Transverse colon (tissue), 4 donors: Measurements from ENCODE around the gene MYB. TPM values are rescaled to one million over a fixed set of nuclear protein-coding genes. Genes with fewer than 3 reads are reported as not detected.

Experiments used
- DNase-seq: peaks from one replicate; pipeline ENCODE4 v3.0.0-alpha.2; 2019
- H3K27ac ChIP-seq, 4 donors: fragments of 200-600 bp; sonication (generic); 2 replicates each; pipeline ENCODE4 v1.5.1; 2016 to 2018; ENCODE audit warnings: inconsistent platforms in 4 of 4
- H3K27me3 ChIP-seq: fragments of 200-600 bp; sonication (generic); 2 replicates; pipeline ENCODE4 v1.5.1; 2017; ENCODE audit warnings: inconsistent platforms
- H3K36me3 ChIP-seq, 4 donors: fragments of 200-600 bp; sonication (generic); 2 replicates each; pipeline ENCODE4 v1.5.1; 2017 to 2019; ENCODE audit warnings: inconsistent platforms in 4 of 4
- H3K4me1 ChIP-seq, 4 donors: fragments of 200-600 bp; sonication (generic); 2 replicates each; pipeline ENCODE4 v1.5.1; 2017 to 2020; ENCODE audit warnings: inconsistent platforms in 4 of 4
- H3K4me3 ChIP-seq, 4 donors: fragments of 200-600 bp; sonication (generic); 1 replicate in 1 of 4; 2 replicates in 3 of 4; pipeline versions ENCODE4 v1.5.1 to v1.6.1; 2017 to 2019; ENCODE audit warnings: inconsistent platforms in 4 of 4
- H3K9me3 ChIP-seq, 2 donors: fragments of 200-600 bp; sonication (generic); 2 replicates each; pipeline ENCODE4 v1.5.1; 2017 to 2019; ENCODE audit warnings: inconsistent platforms in 2 of 2
- EP300 ChIP-seq: sonication (generic); formaldehyde crosslinking; IDR thresholded peaks from one replicate; pipeline ENCODE4 v1.6.1; 2017; ENCODE audit warnings: antibody characterized with exemption, low read depth
- POLR2A ChIP-seq: fragments of 450-650 bp; IDR thresholded peaks from one replicate; pipeline ENCODE4 v1.6.1; 2016; ENCODE audit warnings: antibody characterized with exemption, mild to moderate bottlenecking, moderate library complexity
- POLR2AphosphoS5 ChIP-seq, 3 donors: sonication (generic); formaldehyde crosslinking; IDR thresholded peaks; one replicate each; pipeline ENCODE4 v1.6.1; 2016; ENCODE audit warnings: antibody characterized with exemption in 3 of 3
- WGBS, 2 donors: methylation state at CpG; one replicate each; pipeline ENCODE4 v1.1.5; 2018; ENCODE audit warnings: low coverage in 1 of 2; 5-methylcytosine and 5-hydroxymethylcytosine counted together
- in situ Hi-C, 4 donors: fragments of 200-750 bp; cut with MboI; loops; one replicate each; pipeline versions ENCODE4 v1.15.0 to v1.15.1; 2017; ENCODE audit warnings: low sequenced_read_pairs in 3 of 4, low pct_ligation_motif_present in 1 of 4, low pct_unique_long_range_greater_than_20kb in 1 of 4
- intact Hi-C: fragments of 100-400 bp; cut with DNase I; formaldehyde crosslinking; loops from one replicate; pipeline ENCODE4 v1.15.1; 2023; ENCODE audit warnings: low total_unique reads
- total RNA-seq, 4 donors: library from RNA; depleted of rRNA; stranded (reverse); fragments of >200 nt; gene quantifications; one replicate each; pipeline ENCODE4 v1.1.0, GENCODE V29; 2016
- TF ChIP-seq, protein P1 (sequence below), 5 experiments: fragments of 200-600 bp in 3 of 5; fragments of 450-650 bp in 2 of 5; sonication (generic) in 3 of 5; IDR thresholded peaks; 1 replicate in 2 of 5; 2 replicates in 3 of 5; pipeline ENCODE4 v1.5.1; 2016 to 2017; ENCODE audit warnings: antibody characterized with exemption in 5 of 5, inconsistent platforms in 3 of 5, mild to moderate bottlenecking in 2 of 5, moderate library complexity in 1 of 5

The MYB gene
- total RNA-seq, 4 donors from 2014 or later: 20.9 to 64.1 (median 46.6) TPM

DNA sequence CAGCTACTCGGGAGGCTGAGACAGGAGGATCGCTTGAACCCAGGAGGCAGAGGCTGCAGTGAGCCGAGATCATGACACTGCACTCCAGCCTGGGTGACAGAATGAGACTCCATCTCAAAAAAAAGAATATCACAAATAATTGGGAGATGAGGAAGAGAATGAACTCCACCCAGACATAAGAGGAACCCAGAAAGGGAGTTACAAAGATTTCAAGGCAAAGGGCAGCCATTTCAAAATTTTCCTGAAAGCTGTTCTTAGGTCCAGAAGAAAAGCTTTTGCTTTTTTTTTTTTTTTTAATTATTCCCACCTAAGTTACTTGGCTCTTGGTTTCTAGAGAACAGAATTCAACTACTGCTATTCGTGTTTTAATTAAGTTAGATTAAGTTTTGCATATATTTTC lies 23.8 kb downstream of the MYB start:
- in situ Hi-C loops: no loop called here
- Histone ChIP-seq H3K36me3 (peaks cover 0 to 24% (median 2%) of the 10 kb centered on the region in 4 donors), H3K27ac (no peak overlapping the region), H3K9me3 (no peaks in the 10 kb centered on the region), H3K4me1 (peaks cover 0 to 3% (median 0%) of the 10 kb centered on the region in 4 donors), H3K4me3 (no peak overlapping the region), H3K27me3 (no peaks in the 10 kb centered on the region)
- intact Hi-C loops: no loop called here
- no peak for DNase-seq
- TF ChIP-seq, protein P1, sequence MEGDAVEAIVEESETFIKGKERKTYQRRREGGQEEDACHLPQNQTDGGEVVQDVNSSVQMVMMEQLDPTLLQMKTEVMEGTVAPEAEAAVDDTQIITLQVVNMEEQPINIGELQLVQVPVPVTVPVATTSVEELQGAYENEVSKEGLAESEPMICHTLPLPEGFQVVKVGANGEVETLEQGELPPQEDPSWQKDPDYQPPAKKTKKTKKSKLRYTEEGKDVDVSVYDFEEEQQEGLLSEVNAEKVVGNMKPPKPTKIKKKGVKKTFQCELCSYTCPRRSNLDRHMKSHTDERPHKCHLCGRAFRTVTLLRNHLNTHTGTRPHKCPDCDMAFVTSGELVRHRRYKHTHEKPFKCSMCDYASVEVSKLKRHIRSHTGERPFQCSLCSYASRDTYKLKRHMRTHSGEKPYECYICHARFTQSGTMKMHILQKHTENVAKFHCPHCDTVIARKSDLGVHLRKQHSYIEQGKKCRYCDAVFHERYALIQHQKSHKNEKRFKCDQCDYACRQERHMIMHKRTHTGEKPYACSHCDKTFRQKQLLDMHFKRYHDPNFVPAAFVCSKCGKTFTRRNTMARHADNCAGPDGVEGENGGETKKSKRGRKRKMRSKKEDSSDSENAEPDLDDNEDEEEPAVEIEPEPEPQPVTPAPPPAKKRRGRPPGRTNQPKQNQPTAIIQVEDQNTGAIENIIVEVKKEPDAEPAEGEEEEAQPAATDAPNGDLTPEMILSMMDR (IDR thresholded peaks at IDR 0.05): no peak
- TF ChIP-seq POLR2AphosphoS5 (IDR thresholded peaks at IDR 0.05) (no peak), POLR2A (no peak), EP300 (no peak)
- 94 to 97% methylated on average over 2 to 4 of the region's 4 CpGs for WGBS, 2 donors

DNA sequence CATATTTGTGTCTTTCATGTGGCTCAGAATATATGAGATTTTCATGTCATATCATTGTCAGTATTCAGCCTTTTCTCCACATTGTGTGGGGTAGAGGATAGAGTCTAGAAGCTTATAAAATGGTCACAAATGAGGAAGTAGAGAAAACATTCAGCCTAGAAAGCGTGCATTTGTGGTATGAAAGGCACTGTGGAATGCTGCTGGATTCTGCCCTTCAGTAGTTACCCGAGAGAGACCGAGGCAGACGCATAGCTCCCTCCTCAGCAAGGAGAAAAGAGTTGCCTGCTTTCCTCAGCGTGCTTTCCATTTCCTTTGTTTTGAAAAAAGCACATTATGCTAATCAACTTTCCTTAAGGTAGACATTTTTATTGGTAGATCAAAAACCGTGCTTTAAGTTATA lies 28.7 kb downstream of the MYB start:
- in situ Hi-C loops: no loop called here
- TF ChIP-seq POLR2AphosphoS5 (IDR thresholded peaks at IDR 0.05): no peak
- TF ChIP-seq EP300: no peak
- no peak for TF ChIP-seq POLR2A
- TF ChIP-seq, protein P1 (IDR thresholded peaks at IDR 0.05): no peak
- Histone ChIP-seq H3K4me3 (no peak overlapping the region), H3K9me3 (no peaks in the 10 kb centered on the region), H3K4me1 (peaks cover 0 to 7% (median 0%) of the 10 kb centered on the region in 4 donors), H3K27ac (no peak overlapping the region), H3K36me3 (no peaks in the 10 kb centered on the region), H3K27me3 (no peaks in the 10 kb centered on the region)
- intact Hi-C loops: no loop called here
- WGBS, 2 donors: 68 to 86% methylated on average over 6 of the region's 6 CpGs
- no peak for DNase-seq

DNA sequence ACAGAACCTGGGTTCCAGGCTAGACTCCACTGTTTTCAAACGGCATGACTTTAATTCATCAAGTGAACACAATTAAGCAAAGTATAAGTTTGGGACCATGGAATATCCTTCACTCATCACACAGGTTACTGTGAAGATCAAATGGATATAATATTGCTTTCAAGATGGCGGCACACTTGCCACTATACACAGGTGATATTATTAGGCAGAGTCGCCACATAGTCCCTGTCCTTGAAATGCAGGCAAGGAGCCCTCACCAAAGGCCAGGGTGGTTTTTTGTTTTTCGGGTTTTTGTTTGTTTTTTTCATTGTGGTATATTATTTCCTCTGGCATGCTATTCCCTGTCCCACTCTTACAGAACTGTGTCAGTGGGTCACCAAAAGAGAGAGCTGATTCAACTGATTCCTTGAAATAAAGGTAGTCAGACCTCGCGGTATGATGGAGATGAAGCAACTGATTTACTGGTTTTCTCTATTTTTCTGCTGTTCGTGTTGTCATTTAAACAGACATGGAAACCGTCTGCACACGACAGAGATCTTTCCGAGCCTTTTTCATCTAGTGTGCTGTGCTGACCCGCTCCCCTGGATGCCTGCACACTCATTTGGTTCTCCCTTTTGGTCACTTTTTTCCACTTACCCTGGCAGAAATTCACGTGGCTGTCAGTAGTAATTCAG lies 29.7 kb downstream of the MYB start:
- DNase-seq: no peak
- H3K27ac ChIP-seq: no peak overlapping the region
- H3K36me3 ChIP-seq: no peaks in the 10 kb centered on the region
- intact Hi-C loops: no loop called here
- WGBS, 2 donors: 75 to 84% methylated on average over 11 to 12 of the region's 12 CpGs
- H3K4me3 ChIP-seq: no peak overlapping the region
- peaks cover 0 to 7% (median 0%) of the 10 kb centered on the region in 4 donors for H3K4me1 ChIP-seq
- H3K9me3 ChIP-seq: no peaks in the 10 kb centered on the region
- in situ Hi-C loops: no loop called here
- TF ChIP-seq EP300: no peak
- TF ChIP-seq, protein P1 (IDR thresholded peaks at IDR 0.05): no peak
- no peak for TF ChIP-seq POLR2A
- TF ChIP-seq POLR2AphosphoS5 (IDR thresholded peaks at IDR 0.05): no peak
- no peaks in the 10 kb centered on the region for H3K27me3 ChIP-seq

DNA sequence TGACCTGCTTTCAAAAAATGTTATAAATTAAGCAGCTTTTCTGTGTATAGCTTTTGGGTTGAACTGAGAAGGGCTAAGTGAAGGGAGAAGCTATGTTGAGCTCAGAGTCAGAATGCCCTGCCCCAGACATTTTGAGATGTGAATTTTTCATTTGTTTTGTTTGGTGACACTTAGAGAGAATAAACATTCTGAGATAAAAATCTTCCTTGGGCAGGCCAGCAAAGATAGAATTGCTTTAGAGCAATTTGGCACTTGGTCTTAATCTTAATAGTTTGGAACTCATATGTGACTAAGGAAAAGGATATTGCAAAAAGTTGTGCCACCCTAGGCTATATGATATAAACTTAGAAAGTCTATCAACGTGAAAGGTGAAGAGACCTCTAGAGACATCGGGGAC lies 30.2 kb downstream of the MYB start:
- intact Hi-C loops: no loop called here
- WGBS, 2 donors: 67 to 79% methylated on average over 2 of the region's 2 CpGs
- in situ Hi-C loops: no loop called here
- no peaks in the 10 kb centered on the region for H3K36me3 ChIP-seq
- no peaks in the 10 kb centered on the region for H3K9me3 ChIP-seq
- H3K27me3 ChIP-seq: no peaks in the 10 kb centered on the region
- H3K27ac ChIP-seq: no peak overlapping the region
- DNase-seq: no peak
- H3K4me3 ChIP-seq: no peak overlapping the region
- H3K4me1 ChIP-seq: peaks cover 0 to 7% (median 0%) of the 10 kb centered on the region in 4 donors
- TF ChIP-seq POLR2AphosphoS5 (IDR thresholded peaks at IDR 0.05) (no peak), POLR2A (no peak), EP300 (no peak)
- TF ChIP-seq, protein P1 (IDR thresholded peaks at IDR 0.05): no peak
